NT2/D1 (cell line): ENCODE data around the gene ZNF653.

ENCODE experiments used
- SUZ12 ChIP-seq: IDR thresholded peaks from 2 replicates; pipeline ENCODE4 v1.6.1; 2011; ENCODE audit not compliant: insufficient read length, insufficient read depth; ENCODE audit errors: extremely low read depth
- ZNF274 ChIP-seq: IDR thresholded peaks from 2 replicates; pipeline ENCODE4 v1.6.1; 2011; ENCODE audit warnings: mild to moderate bottlenecking, low read depth, low read length

GRCh38 chr19:11437955-11438354 is 67.7 kb downstream of the ZNF653 start:
- TF ChIP-seq ZNF274 (no peak), SUZ12 (no peak)
